Neural crest cell (in vitro differentiated cells): ENCODE data around the gene HTR3B. TPM values are rescaled to one million over a fixed set of nuclear protein-coding genes. Genes with fewer than 3 reads are reported as not detected.

ENCODE experiments used
- DNase-seq: peaks from one replicate; pipeline ENCODE4 v3.0.0; 2021; ENCODE audit warnings: low read depth, mixed read lengths, low spot score
- H3K27ac Mint-ChIP-seq: one replicate; pipeline ENCODE4 v1.8.0; 2021; ENCODE audit warnings: mild to moderate bottlenecking, mixed read lengths; ENCODE audit not compliant: unreplicated experiment
- H3K27me3 Mint-ChIP-seq: 2 replicates; pipeline ENCODE4 v1.8.0; 2021; ENCODE audit warnings: low read depth, mild to moderate bottlenecking, mixed read lengths
- H3K36me3 Mint-ChIP-seq: 2 replicates; pipeline ENCODE4 v1.8.0; 2021; ENCODE audit warnings: low read depth, mild to moderate bottlenecking, mixed read lengths
- H3K4me1 Mint-ChIP-seq: 2 replicates; pipeline ENCODE4 v1.8.0; 2021; ENCODE audit warnings: mixed read lengths
- H3K4me3 Mint-ChIP-seq: one replicate; pipeline ENCODE4 v1.8.0; 2021; ENCODE audit warnings: mild to moderate bottlenecking, mixed read lengths
- H3K9me3 Mint-ChIP-seq: 2 replicates; pipeline ENCODE4 v1.8.0; 2021; ENCODE audit warnings: mixed read lengths
- CTCF ChIP-seq: fragments of 200-600 bp; sonication (generic); conservative IDR thresholded peaks from 2 replicates; pipeline ENCODE4 v1.5.0; 2021; ENCODE audit warnings: antibody characterized with exemption, mild to moderate bottlenecking
- total RNA-seq: library from RNA; stranded (reverse); gene quantifications from 2 replicates; pipeline ENCODE4 v1.2.1, GENCODE V29; 2021

Gene HTR3B
- total RNA-seq, 1 donor from 2014 or later, result 0.26 TPM

- H3K27ac Mint-ChIP-seq, result no peak overlapping the region
- H3K4me1 Mint-ChIP-seq, result no peaks in the 10 kb centered on the region
- TF ChIP-seq CTCF, result no peak
- H3K36me3 Mint-ChIP-seq, result no peaks in the 10 kb centered on the region
- H3K9me3 Mint-ChIP-seq, result no peaks in the 10 kb centered on the region
- no peak overlapping the region for H3K4me3 Mint-ChIP-seq
- no peaks in the 10 kb centered on the region for H3K27me3 Mint-ChIP-seq
- DNase-seq, result no peak
Observed at GRCh38 chr11:113888848-113889247, 15.7 kb upstream of the HTR3B start.

- no peak overlapping the region for H3K4me3 Mint-ChIP-seq
- H3K27me3 Mint-ChIP-seq, result no peaks in the 10 kb centered on the region
- no peak for DNase-seq
- H3K36me3 Mint-ChIP-seq, result no peaks in the 10 kb centered on the region
- H3K27ac Mint-ChIP-seq, result no peak overlapping the region
- no peak for TF ChIP-seq CTCF
- H3K9me3 Mint-ChIP-seq, result no peaks in the 10 kb centered on the region
- H3K4me1 Mint-ChIP-seq, result peaks cover 14% of the 10 kb centered on the region
Observed at GRCh38 chr11:113894421-113894996, 10.1 kb upstream of the HTR3B start.

- H3K27me3 Mint-ChIP-seq, result no peaks in the 10 kb centered on the region
- peak; percentile 13 for TF ChIP-seq CTCF
- H3K4me3 Mint-ChIP-seq, result no peak overlapping the region
- H3K4me1 Mint-ChIP-seq, result peaks cover 14% of the 10 kb centered on the region
- DNase-seq, result no peak
- no peak overlapping the region for H3K27ac Mint-ChIP-seq
- no peaks in the 10 kb centered on the region for H3K36me3 Mint-ChIP-seq
- no peaks in the 10 kb centered on the region for H3K9me3 Mint-ChIP-seq
Observed at GRCh38 chr11:113895367-113896155, 9.0 kb upstream of the HTR3B start.

GRCh38 chr11:113896156-113896879 lies 8.3 kb upstream of the HTR3B start:
- Mint-ChIP-seq H3K27ac (no peak overlapping the region), H3K4me3 (no peak overlapping the region), H3K4me1 (peaks cover 14% of the 10 kb centered on the region), H3K9me3 (no peaks in the 10 kb centered on the region), H3K36me3 (no peaks in the 10 kb centered on the region), H3K27me3 (no peaks in the 10 kb centered on the region)
- peak; percentile 46 for DNase-seq
- peak; percentile 80 for TF ChIP-seq CTCF

- H3K9me3 Mint-ChIP-seq, result no peaks in the 10 kb centered on the region
- H3K4me3 Mint-ChIP-seq, result no peak overlapping the region
- TF ChIP-seq CTCF, result no peak
Observed at GRCh38 chr11:113901141-113901540, 3.5 kb upstream of the HTR3B start.

More at GRCh38 chr11:113901141-113901540, 3.5 kb upstream of the HTR3B start:
- no peak overlapping the region for H3K27ac Mint-ChIP-seq
- no peaks in the 10 kb centered on the region for H3K36me3 Mint-ChIP-seq
- no peak for DNase-seq
- peaks cover 9% of the 10 kb centered on the region for H3K4me1 Mint-ChIP-seq
- H3K27me3 Mint-ChIP-seq, result no peaks in the 10 kb centered on the region
